GM18858 (cell line): ENCODE results near the gene SPINDOC.
A peak's percentile ranks its signal among the peaks of the same experiment; 100 is the strongest.

ENCODE experiments used
- ATAC-seq: cut with Tn5 transposase; IDR thresholded peaks from one replicate; pipeline ENCODE4 v1.9.1; 2021; ENCODE audit not compliant: unreplicated experiment

The SPINDOC gene

GRCh38 chr11:63829823-63830489 lies 16.7 kb downstream of the SPINDOC start:
- no peak for ATAC-seq

GRCh38 chr11:63831326-63831725 lies 18.1 kb downstream of the SPINDOC start:
- ATAC-seq, result no peak

GRCh38 chr11:63832336-63832735 lies 19.1 kb downstream of the SPINDOC start:
- no peak for ATAC-seq

- no peak for ATAC-seq
Measured at GRCh38 chr11:63833048-63833447, 19.8 kb downstream of the SPINDOC start.

- no peak for ATAC-seq
Measured at GRCh38 chr11:63834535-63835157, 21.4 kb downstream of the SPINDOC start.

- ATAC-seq, result no peak
Measured at GRCh38 chr11:63835158-63835545, 21.9 kb downstream of the SPINDOC start.

- ATAC-seq, result no peak
Measured at GRCh38 chr11:63837027-63837688, 23.9 kb downstream of the SPINDOC start.

- ATAC-seq, result no peak
Measured at GRCh38 chr11:63837739-63838138, 24.5 kb downstream of the SPINDOC start.

- peak; percentile 56 for ATAC-seq
Measured at GRCh38 chr11:63838150-63838677, 25.0 kb downstream of the SPINDOC start.

- peak; percentile 51 for ATAC-seq
Measured at GRCh38 chr11:63838678-63839507, 25.6 kb downstream of the SPINDOC start, which contains the start of gene MARK2. Gene MARK2 (plus strand): TSS chr11:63839110. CDS start chr11:63839507, 397 bp downstream.

GRCh38 chr11:63839508-63840355 lies 26.5 kb downstream of the SPINDOC start:
- no peak for ATAC-seq

GRCh38 chr11:63840356-63841060 lies 27.3 kb downstream of the SPINDOC start:
- ATAC-seq, result no peak

- no peak for ATAC-seq
Measured at GRCh38 chr11:63841554-63841953, 28.3 kb downstream of the SPINDOC start.

- no peak for ATAC-seq
Measured at GRCh38 chr11:63843041-63843440, 29.8 kb downstream of the SPINDOC start.

GRCh38 chr11:63844836-63845235 lies 31.6 kb downstream of the SPINDOC start:
- ATAC-seq, result no peak

- ATAC-seq, result no peak
Measured at GRCh38 chr11:63845303-63845702, 32.0 kb downstream of the SPINDOC start.

GRCh38 chr11:63845911-63846310 lies 32.7 kb downstream of the SPINDOC start:
- no peak for ATAC-seq

- ATAC-seq, result no peak
Measured at GRCh38 chr11:63846897-63847296, 33.6 kb downstream of the SPINDOC start.

- ATAC-seq, result no peak
Measured at GRCh38 chr11:63847363-63847762, 34.1 kb downstream of the SPINDOC start.
